Sigmoid colon (tissue), 7 donors: ENCODE data around the gene LAMB1. TPM values are rescaled to one million over a fixed set of nuclear protein-coding genes. Genes with fewer than 3 reads are reported as not detected.

Source experiments
- DNase-seq: peaks from one replicate; pipeline ENCODE4 v3.0.0-alpha.2; 2019
- H3K27ac ChIP-seq, 4 donors: fragments of 200-600 bp; sonication (generic); one replicate each; pipeline ENCODE4 v1.5.1; 2016 to 2019; ENCODE audit warnings: mild to moderate bottlenecking in 1 of 4
- H3K27me3 ChIP-seq, 3 donors: fragments of 200-600 bp; sonication (generic); one replicate each; pipeline ENCODE4 v1.5.1; 2019; ENCODE audit warnings: mild to moderate bottlenecking in 1 of 3
- H3K36me3 ChIP-seq, 4 donors: fragments of 200-600 bp; sonication (generic); one replicate each; pipeline ENCODE4 v1.5.1; 2016 to 2019
- H3K4me1 ChIP-seq, 4 donors: fragments of 200-600 bp; sonication (generic); one replicate each; pipeline ENCODE4 v1.5.1; 2017 to 2019
- H3K4me3 ChIP-seq, 4 donors: fragments of 200-600 bp; sonication (generic); one replicate each; pipeline ENCODE4 v1.5.1; 2017 to 2019; ENCODE audit warnings: mild to moderate bottlenecking in 2 of 4, moderate library complexity in 1 of 4
- H3K9me3 ChIP-seq, 4 donors: fragments of 200-600 bp in 3 of 4; sonication (generic) in 3 of 4; one replicate each; pipeline versions ENCODE4 v1.5.1 to v1.6.1; 2013 to 2019
- EP300 ChIP-seq, 4 donors: sonication (generic); formaldehyde crosslinking; IDR thresholded peaks; one replicate each; pipeline ENCODE4 v1.6.1; 2017; ENCODE audit warnings: antibody characterized with exemption in 4 of 4
- POLR2A ChIP-seq, 2 donors: fragments of 450-650 bp; IDR thresholded peaks; one replicate each; pipeline ENCODE4 v1.6.1; 2016; ENCODE audit warnings: antibody characterized with exemption in 2 of 2, mild to moderate bottlenecking in 2 of 2, moderate library complexity in 2 of 2
- POLR2AphosphoS5 ChIP-seq, 4 donors: sonication (generic); formaldehyde crosslinking; IDR thresholded peaks; one replicate each; pipeline ENCODE4 v1.6.1; 2017; ENCODE audit warnings: antibody characterized with exemption in 4 of 4
- WGBS, 2 donors: extraction: QIAGEN DNeasy Blood & Tissue Kit; methylation state at CpG; one replicate each; pipeline ENCODE4 v1.1.7; 2013; 5-methylcytosine and 5-hydroxymethylcytosine counted together
- intact Hi-C: fragments of 100-400 bp; cut with DNase I; formaldehyde crosslinking; loops from one replicate; pipeline ENCODE4 v1.15.1; 2023
- polyA plus RNA-seq, 3 donors: library from polyadenylated mRNA; stranded (reverse); fragments of 200-250 nt; gene quantifications; one replicate each; pipeline ENCODE4 v1.2.3, GENCODE V29; 2013
- total RNA-seq, 4 donors: library from RNA; depleted of rRNA; stranded (reverse); fragments of >200 nt; gene quantifications; one replicate each; pipeline ENCODE4 v1.1.0, GENCODE V29; 2016
- TF ChIP-seq, protein P1 (sequence below), 4 experiments: fragments of 450-650 bp in 3 of 4; fragments of 200-600 bp in 1 of 4; IDR thresholded peaks; one replicate each; pipeline ENCODE4 v1.5.1; 2016 to 2019; ENCODE audit warnings: antibody characterized with exemption in 4 of 4, mild to moderate bottlenecking in 3 of 4, moderate library complexity in 2 of 4
- donor health status: healthy with polysubstance abuse.
- donor health status: Bipolar disorder and iron deficiency.
- donor health status: healthy.

The LAMB1 gene
- total and polyA plus RNA-seq, 7 donors, result 16.9 to 246 (median 161) TPM

DNA sequence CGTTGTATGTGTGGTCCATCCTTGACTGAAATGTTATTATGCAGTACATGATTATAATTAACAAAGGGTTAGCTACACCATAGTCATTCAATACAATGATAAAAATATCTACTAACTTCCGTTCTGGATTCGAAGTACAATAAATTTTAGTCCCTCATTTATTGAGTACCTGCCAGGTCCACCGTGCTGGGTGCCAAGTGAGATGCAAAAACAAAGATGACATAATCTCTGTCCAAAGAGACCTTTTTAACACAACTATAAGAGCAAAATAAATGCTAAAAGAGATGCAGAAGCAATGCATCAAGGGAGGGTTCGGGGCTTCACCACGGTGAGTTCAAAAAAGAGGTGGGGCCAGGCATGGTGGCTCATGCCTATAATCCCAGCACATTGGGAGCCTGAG is 33.1 kb downstream of the LAMB1 start:
- no peaks in the 10 kb centered on the region for H3K27me3 ChIP-seq
- H3K36me3 ChIP-seq, result peaks cover 7 to 85% (median 17%) of the 10 kb centered on the region in 4 donors
- H3K4me1 ChIP-seq, result peaks cover 0 to 38% (median 29%) of the 10 kb centered on the region in 4 donors
- DNase-seq, result no peak
- intact Hi-C loops, result loop anchor here (5.0 kb wide), 1 partner anchor 78 kb away; the partner anchor contains the start of gene DLD
- TF ChIP-seq EP300 (IDR thresholded peaks at IDR 0.05) (no peak), POLR2A (IDR thresholded peaks at IDR 0.05) (no peak), POLR2AphosphoS5 (IDR thresholded peaks at IDR 0.05) (no peak)
- TF ChIP-seq, protein P1, sequence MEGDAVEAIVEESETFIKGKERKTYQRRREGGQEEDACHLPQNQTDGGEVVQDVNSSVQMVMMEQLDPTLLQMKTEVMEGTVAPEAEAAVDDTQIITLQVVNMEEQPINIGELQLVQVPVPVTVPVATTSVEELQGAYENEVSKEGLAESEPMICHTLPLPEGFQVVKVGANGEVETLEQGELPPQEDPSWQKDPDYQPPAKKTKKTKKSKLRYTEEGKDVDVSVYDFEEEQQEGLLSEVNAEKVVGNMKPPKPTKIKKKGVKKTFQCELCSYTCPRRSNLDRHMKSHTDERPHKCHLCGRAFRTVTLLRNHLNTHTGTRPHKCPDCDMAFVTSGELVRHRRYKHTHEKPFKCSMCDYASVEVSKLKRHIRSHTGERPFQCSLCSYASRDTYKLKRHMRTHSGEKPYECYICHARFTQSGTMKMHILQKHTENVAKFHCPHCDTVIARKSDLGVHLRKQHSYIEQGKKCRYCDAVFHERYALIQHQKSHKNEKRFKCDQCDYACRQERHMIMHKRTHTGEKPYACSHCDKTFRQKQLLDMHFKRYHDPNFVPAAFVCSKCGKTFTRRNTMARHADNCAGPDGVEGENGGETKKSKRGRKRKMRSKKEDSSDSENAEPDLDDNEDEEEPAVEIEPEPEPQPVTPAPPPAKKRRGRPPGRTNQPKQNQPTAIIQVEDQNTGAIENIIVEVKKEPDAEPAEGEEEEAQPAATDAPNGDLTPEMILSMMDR (IDR thresholded peaks at IDR 0.05), result no peak
- H3K4me3 ChIP-seq, result no peak overlapping the region
- WGBS, 2 donors, result 54 to 73% methylated on average over 6 of the region's 6 CpGs
- H3K27ac ChIP-seq, result peak overlapping the region; percentile 62 to 79 (median 69)
- H3K9me3 ChIP-seq, result no peaks in the 10 kb centered on the region

DNA sequence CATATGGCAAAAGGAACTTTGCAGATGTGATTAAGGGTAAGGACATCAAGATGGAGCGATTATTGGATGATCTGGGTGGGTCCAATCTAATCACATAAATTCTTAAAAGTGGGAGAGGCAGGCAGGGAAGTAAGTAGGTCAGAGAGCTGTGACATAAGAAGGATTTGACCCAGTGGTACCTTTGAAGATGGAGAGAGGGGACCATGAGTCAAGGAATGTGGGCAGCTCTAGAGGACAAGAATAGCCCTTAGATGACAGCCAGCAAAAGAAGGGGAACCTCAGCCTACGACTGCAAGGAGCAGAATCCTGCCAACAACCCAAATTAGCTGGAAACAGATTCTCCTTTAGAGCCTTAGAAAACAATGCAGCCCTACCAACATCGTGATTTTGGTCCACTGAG is 34.5 kb downstream of the LAMB1 start:
- WGBS, 2 donors, result 56 to 77% methylated on average over 3 of the region's 3 CpGs
- Histone ChIP-seq H3K27ac (peak overlapping the region in 3 of 4 donors; percentile 11 to 44 (median 33)), H3K4me3 (no peak overlapping the region), H3K4me1 (peaks cover 0 to 33% (median 29%) of the 10 kb centered on the region in 4 donors), H3K36me3 (peaks cover 15 to 85% (median 23%) of the 10 kb centered on the region in 4 donors), H3K27me3 (no peaks in the 10 kb centered on the region), H3K9me3 (no peaks in the 10 kb centered on the region)
- no peak for DNase-seq
- TF ChIP-seq EP300 (IDR thresholded peaks at IDR 0.05), result no peak
- TF ChIP-seq, protein P1 (IDR thresholded peaks at IDR 0.05), result no peak
- no peak for TF ChIP-seq POLR2A (IDR thresholded peaks at IDR 0.05)
- intact Hi-C loops, result no loop called here

DNA sequence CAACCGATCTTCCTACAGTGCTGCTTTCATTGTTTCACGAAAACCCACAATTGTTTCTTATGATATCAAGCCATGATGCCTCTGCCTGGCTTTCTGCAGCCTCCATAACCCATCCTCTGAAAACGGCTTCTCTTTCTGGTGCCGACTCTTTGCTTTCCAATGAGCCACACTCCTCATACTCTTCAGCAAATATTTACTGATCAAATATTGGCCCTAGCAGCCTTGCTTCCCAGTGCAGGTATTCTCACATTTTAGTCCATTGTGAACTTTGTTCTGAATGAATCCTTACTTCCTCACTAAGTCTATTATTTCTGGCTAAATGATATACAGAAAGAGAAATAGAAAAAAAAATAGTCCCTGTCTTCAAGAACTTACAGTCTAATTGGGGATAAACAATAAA is 35.5 kb downstream of the LAMB1 start:
- Histone ChIP-seq H3K27ac (peak overlapping the region in 2 of 4 donors; percentile 24 to 38), H3K36me3 (peaks cover 21 to 86% (median 31%) of the 10 kb centered on the region in 4 donors), H3K9me3 (no peaks in the 10 kb centered on the region), H3K27me3 (no peaks in the 10 kb centered on the region), H3K4me1 (peaks cover 0 to 25% (median 21%) of the 10 kb centered on the region in 4 donors), H3K4me3 (no peak overlapping the region)
- no peak for DNase-seq
- TF ChIP-seq POLR2AphosphoS5 (IDR thresholded peaks at IDR 0.05) (no peak), EP300 (IDR thresholded peaks at IDR 0.05) (no peak), POLR2A (IDR thresholded peaks at IDR 0.05) (no peak)
- TF ChIP-seq, protein P1 (IDR thresholded peaks at IDR 0.05), result no peak
- intact Hi-C loops, result no loop called here
- 18 to 65% methylated on average over 4 of the region's 4 CpGs for WGBS, 2 donors

DNA sequence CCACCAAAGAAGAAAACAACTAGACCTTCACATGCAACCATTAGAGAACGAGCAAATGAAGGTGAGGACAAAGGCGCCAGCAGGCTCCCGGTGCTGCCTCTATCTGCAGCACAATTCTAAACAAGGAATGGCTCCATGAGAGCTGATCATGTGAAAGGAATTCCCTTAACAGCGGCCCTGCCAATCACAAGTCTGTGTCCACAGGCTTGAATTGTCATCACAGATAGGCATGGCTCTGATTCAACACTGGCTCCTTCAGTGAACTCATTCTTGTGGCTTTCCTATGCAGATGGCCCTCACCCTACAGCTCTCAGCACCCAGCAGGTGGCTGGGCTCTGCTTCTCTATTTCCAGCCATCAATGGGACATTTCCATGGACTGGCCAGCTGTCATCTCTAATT is 36.2 kb downstream of the LAMB1 start:
- H3K9me3 ChIP-seq, result no peaks in the 10 kb centered on the region
- H3K27ac ChIP-seq, result peak overlapping the region in 3 of 4 donors; percentile 8 to 38 (median 24)
- peaks cover 0 to 22% (median 17%) of the 10 kb centered on the region in 4 donors for H3K4me1 ChIP-seq
- no peak for DNase-seq
- H3K4me3 ChIP-seq, result no peak overlapping the region
- peaks cover 25 to 92% (median 34%) of the 10 kb centered on the region in 4 donors for H3K36me3 ChIP-seq
- no peak for TF ChIP-seq POLR2AphosphoS5 (IDR thresholded peaks at IDR 0.05)
- TF ChIP-seq, protein P1 (IDR thresholded peaks at IDR 0.05), result no peak
- intact Hi-C loops, result no loop called here
- H3K27me3 ChIP-seq, result no peaks in the 10 kb centered on the region
- WGBS, 2 donors, result 73 to 84% methylated on average over 4 of the region's 4 CpGs

DNA sequence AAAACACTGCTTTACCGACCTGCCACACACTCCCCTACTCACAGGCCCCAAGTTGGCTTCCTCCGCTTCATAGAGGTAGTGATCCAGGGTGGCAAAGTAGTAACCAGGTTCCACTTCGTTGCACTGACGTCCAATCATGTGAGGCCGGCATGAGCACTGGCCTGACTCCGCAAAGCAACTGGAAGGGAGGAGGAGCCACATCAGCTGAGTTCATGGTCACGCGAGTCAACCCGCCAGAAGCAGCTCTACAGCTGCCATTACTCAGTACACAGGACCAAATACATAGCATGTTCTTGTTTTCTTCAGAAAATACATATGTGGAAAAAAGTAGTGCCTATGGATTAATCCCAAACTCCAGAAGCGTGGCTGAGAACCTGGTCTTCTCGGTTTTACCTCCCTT is 38.5 kb downstream of the LAMB1 start:
- 96% methylated on average over 11 of the region's 11 CpGs for WGBS, 2 donors

More for the DNA sequence above, 38.5 kb downstream of the LAMB1 start:
- Histone ChIP-seq H3K27ac (peak overlapping the region in 3 of 4 donors; percentile 0 to 48 (median 13)), H3K27me3 (no peaks in the 10 kb centered on the region), H3K9me3 (no peaks in the 10 kb centered on the region), H3K4me1 (peaks cover 0 to 29% (median 22%) of the 10 kb centered on the region in 4 donors), H3K4me3 (no peak overlapping the region), H3K36me3 (peaks cover 29 to 95% (median 46%) of the 10 kb centered on the region in 4 donors)
- TF ChIP-seq POLR2AphosphoS5 (IDR thresholded peaks at IDR 0.05) (no peak), POLR2A (IDR thresholded peaks at IDR 0.05) (no peak), EP300 (IDR thresholded peaks at IDR 0.05) (no peak)
- TF ChIP-seq, protein P1 (IDR thresholded peaks at IDR 0.05), result no peak
- DNase-seq, result no peak
- intact Hi-C loops, result no loop called here
